GM19240 (cell line): Measurements from ENCODE around the gene WDR89.
"Not testable (repeated sequence)": the region's sequence is repeated elsewhere in the genome, so short reads cannot be mapped to it uniquely, and the experiment has no call there.

Experiments
- DNase-seq: peaks from one replicate; pipeline ENCODE4 v3.0.0; 2011; ENCODE audit warnings: low spot score; ENCODE audit not compliant: insufficient read length

Gene WDR89

GRCh38 chr14:63654346-63654745, 12.7 kb upstream of the WDR89 start:
- no peak for DNase-seq

GRCh38 chr14:63652406-63652805, 10.7 kb upstream of the WDR89 start:
- DNase-seq: no peak

GRCh38 chr14:63650256-63650952, 8.7 kb upstream of the WDR89 start:
- DNase-seq: no peak

GRCh38 chr14:63647696-63648410, 6.2 kb upstream of the WDR89 start:
- DNase-seq: no peak

GRCh38 chr14:63644741-63645140, 3.1 kb upstream of the WDR89 start:
- DNase-seq: no peak

GRCh38 chr14:63642656-63643382, 1.1 kb upstream of the WDR89 start:
- no peak for DNase-seq

- DNase-seq: peak; percentile 62
Observed at GRCh38 chr14:63642229-63642611, 549 bp upstream of the WDR89 start.

- DNase-seq: no peak
Observed at GRCh38 chr14:63638493-63638892, 3.2 kb downstream of the WDR89 start.

- DNase-seq: not testable (repeated sequence)
Observed at GRCh38 chr14:63636094-63636635, 5.5 kb downstream of the WDR89 start.

GRCh38 chr14:63633801-63634200, 7.9 kb downstream of the WDR89 start:
- no peak for DNase-seq

- no peak for DNase-seq
Observed at GRCh38 chr14:63632932-63633514, 8.6 kb downstream of the WDR89 start.

- no peak for DNase-seq
Observed at GRCh38 chr14:63624701-63625100, 17.0 kb downstream of the WDR89 start.

GRCh38 chr14:63624203-63624602, 17.5 kb downstream of the WDR89 start:
- no peak for DNase-seq

GRCh38 chr14:63621975-63622374, 19.7 kb downstream of the WDR89 start:
- DNase-seq: not testable (repeated sequence)

- no peak for DNase-seq
Observed at GRCh38 chr14:63616015-63616414, 25.7 kb downstream of the WDR89 start.

GRCh38 chr14:63614679-63615363, 26.9 kb downstream of the WDR89 start:
- no peak for DNase-seq

GRCh38 chr14:63611078-63611477, 30.6 kb downstream of the WDR89 start:
- no peak for DNase-seq

- no peak for DNase-seq
Observed at GRCh38 chr14:63605041-63605532, 36.6 kb downstream of the WDR89 start.

GRCh38 chr14:63604626-63605025, 37.0 kb downstream of the WDR89 start:
- no peak for DNase-seq

- no peak for DNase-seq
Observed at GRCh38 chr14:63603749-63604277, 37.9 kb downstream of the WDR89 start.

GRCh38 chr14:63598807-63599206, 42.9 kb downstream of the WDR89 start:
- no peak for DNase-seq
